T-helper 22 cell (primary cell): Measurements from ENCODE around the gene FAM9A.
"Not testable (repeated sequence)": the region's sequence is repeated elsewhere in the genome, so short reads cannot be mapped to it uniquely, and the experiment has no call there.

Source experiments
- DNase-seq: peaks from one replicate; pipeline ENCODE4 v3.0.0-alpha.2; 2020; ENCODE audit warnings: low read depth

Gene FAM9A

DNA sequence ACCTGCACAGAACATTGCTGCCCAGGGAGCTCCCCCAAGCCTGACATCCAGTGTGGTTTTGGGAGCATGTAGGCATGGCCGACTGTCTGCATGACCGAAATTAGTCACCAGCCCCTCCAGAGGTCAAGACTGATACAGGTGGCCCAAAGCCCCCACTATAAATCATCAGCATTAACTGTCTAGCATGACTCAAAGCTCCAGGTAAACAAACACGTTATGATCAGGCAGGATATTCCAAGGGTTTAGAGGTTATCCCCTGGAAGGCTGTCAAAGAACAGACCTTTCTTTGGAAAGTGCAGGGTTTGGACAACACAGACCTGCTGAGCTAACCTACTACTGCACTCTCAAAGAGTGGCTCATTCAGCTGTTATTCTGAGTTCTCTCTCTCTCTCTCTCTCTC is 2.1 kb upstream of the FAM9A start:
- no peak for DNase-seq

DNA sequence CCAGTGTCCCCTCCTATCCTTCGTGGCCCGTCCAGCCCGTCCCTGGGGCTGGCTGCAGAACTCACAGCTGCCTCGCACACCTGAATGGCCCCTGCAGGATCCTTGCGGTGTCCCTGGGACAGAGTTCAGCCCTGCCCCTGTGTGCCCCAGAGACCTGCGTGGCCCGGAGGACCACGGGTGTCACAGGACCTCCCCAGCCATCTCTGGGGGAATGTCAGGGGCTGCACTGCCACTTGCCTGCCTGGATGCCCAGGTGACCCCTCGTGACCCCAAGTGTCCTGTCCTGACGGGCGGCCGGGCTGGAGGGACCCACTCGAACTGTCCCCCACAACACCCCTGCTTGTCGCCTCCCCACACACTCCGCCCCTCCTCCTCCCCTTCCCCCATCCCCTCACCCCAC is 832 bp downstream of the FAM9A start:
- DNase-seq = not testable (repeated sequence)

GRCh38 chrX:8799281-8799680 is 1.9 kb downstream of the FAM9A start:
- DNase-seq = not testable (repeated sequence)

GRCh38 chrX:8798702-8799101 is 2.5 kb downstream of the FAM9A start:
- not testable (repeated sequence) for DNase-seq

GRCh38 chrX:8787119-8787518 is 14.1 kb downstream of the FAM9A start:
- DNase-seq = not testable (repeated sequence)

DNA sequence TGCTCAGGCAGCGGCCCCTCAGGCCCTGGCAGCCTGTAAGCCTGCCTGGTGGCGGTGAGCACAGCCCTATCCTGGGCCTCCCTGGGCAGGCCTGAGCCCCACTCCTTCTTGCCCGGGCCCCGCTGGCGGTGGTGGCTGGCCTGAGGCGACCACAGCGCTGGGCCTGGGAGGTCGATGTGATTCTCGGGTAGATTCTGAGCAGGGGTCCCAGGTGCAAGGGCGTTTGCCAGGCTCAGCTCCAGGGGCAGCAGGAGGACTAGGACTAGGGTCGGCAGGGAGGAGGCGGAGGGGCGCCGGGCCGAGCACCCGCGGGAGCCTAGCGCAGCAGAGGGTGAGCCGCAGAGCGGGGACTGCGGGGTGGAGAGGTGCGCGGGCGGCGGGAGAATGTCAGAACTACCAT is 17.0 kb downstream of the FAM9A start:
- DNase-seq = no peak

DNA sequence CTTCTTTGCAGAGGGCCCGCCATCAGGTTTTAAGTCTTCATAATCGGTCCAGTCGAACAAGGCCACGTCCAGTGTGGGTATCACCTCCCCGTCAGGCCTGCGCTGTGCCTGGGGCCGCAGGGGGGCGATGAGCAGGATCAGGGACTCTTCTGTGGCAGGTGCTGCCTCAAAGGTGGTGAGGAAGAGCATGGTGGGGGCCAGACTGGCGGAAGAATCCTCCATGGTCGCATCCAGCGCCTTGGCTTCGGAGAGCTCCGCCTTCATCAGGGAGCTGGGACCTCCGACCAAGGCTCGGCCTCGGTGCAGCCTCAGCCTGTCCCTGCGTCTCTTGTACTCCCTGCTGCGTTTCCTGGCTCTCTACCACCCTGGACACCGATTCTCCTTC is 17.5 kb downstream of the FAM9A start:
- DNase-seq = no peak

- DNase-seq = no peak
Observed at GRCh38 chrX:8783097-8783713, 18.0 kb downstream of the FAM9A start.

- no peak for DNase-seq
Observed at GRCh38 chrX:8782595-8782994, 18.6 kb downstream of the FAM9A start.

DNA sequence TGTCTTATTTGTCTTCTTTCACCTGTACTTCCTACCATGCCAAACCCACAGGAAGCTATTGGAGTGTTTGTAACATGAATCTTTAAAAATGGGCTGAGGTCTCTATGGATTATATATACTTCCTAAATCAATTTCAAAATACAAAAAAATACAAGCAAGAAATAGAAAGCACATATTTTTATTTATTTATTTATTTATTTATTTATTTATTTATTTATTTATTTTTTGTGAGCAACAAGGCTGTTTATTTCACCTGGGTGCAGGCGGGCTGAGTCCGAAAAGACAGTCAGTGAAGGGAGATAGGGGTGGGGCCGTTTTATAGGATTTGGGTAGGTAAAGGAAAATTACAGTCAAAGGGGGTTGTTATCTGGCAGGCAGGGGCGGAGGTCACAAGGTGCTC is 19.3 kb downstream of the FAM9A start:
- not testable (repeated sequence) for DNase-seq

GRCh38 chrX:8773117-8773516 is 28.1 kb downstream of the FAM9A start:
- DNase-seq = no peak

DNA sequence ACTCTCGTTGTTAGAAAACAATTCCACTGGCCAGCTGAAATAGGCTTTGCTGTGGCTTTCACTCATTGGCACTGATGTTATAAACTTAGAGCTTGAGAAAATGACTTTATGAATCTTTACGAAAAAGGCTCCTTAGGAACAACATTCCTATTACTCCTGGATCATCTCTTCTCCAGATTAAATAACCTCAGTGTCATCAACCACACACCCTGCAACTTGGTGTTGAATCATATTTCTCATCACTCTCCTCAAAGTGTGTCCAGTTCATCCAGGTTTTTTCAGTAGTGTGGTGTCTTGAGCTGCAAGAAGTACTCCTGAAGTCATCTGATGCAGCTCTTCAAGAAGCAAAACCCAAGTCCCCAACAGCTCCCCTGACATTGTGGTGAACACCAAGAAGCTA is 41.2 kb downstream of the FAM9A start:
- no peak for DNase-seq

GRCh38 chrX:8758706-8759105 is 42.5 kb downstream of the FAM9A start:
- DNase-seq = not testable (repeated sequence)

DNA sequence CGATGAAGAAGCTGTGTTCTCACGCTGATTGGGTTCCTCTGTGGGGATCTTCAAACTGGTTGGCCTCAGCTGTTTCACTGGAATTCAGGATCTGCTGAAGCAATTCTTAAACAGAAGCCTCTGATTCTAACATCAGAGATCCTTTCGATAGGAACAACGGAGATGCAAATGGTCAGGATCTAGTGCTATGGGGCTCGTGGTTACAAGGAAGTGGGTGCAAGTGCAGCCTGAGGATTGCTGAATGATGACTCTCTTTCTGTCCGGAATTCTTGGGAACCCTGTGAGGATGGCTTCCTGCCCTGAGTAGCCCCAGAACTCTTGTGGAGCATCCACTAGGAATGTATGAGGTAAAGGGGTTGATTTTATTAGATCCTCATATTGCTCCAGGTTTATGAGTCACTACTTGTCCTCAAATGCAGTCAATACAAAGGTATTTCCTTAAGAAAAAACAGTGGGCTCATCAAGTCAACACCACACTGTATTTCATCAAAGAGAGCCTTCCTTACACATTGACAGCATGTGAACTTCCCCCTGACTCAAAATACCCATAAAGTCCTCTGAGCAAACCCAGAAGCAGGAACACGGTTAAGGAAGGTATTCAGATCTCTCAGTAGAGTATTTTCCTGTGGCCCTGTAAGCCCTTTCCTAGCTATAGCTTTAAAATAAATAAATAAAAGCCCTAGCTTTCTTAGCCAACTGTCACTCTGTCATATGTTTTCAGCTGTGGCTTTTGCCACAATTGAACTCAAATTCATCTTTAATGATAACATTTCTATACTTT is 43.4 kb downstream of the FAM9A start:
- DNase-seq = not testable (repeated sequence)

GRCh38 chrX:8755813-8756212 is 45.4 kb downstream of the FAM9A start:
- no peak for DNase-seq

GRCh38 chrX:8755116-8755515 is 46.1 kb downstream of the FAM9A start:
- DNase-seq = no peak

DNA sequence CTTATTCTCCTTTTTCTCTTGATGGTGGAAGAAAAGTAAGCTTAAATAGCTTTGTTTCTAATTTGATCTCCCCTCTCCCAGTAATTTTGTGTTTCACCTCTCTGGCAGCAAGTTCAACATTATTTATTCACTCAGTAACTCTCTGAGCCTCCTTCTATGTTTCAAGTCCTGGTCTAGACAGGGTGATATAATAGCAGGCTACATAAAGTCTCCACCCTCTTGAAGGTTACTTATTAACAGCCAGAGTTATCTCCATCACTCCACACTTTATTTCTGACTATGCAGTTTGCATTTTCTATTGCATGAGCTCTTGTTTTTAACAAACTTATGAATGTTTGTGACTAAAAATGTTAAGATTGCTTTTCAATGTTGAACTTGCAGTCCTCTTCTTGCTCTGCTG is 51.5 kb downstream of the FAM9A start:
- DNase-seq = no peak

GRCh38 chrX:8748855-8749254 is 52.3 kb downstream of the FAM9A start:
- DNase-seq = no peak

- peak; percentile 17 for DNase-seq
Observed at GRCh38 chrX:8743126-8743732, 58.0 kb downstream of the FAM9A start.

- DNase-seq = no peak
Observed at GRCh38 chrX:8741981-8742380, 59.2 kb downstream of the FAM9A start.
